ENCODE measurements around the gene PNPLA2. TPM values are rescaled to one million over a fixed set of nuclear protein-coding genes. Genes with fewer than 3 reads are reported as not detected.

The PNPLA2 gene
- total RNA-seq, 2 experiments from 2014 or later, result 29.7 to 32.0 TPM

DNA sequence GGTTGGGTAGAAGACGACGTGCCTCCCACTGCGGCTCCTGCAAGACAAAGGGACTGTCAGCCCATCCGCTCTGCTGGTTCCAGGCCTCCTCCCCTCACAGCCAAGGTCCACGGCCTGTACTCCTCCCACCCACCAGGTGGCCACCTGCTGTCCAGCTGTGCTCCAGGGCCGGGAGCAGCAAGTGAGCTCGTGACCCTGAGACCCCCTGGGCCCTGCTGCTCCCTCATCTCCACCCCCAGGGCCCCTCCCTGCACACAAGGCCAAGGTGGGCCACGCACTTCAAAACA is 51.4 kb downstream of the PNPLA2 start:
- no peaks in the 10 kb centered on the region for H3K9me3 Mint-ChIP-seq
- H3K36me3 Mint-ChIP-seq (ENCODE audit: low read depth), result peaks cover 6% of the 10 kb centered on the region
- H3K27ac Mint-ChIP-seq, result no peak overlapping the region
- TF ChIP-seq, protein P1, sequence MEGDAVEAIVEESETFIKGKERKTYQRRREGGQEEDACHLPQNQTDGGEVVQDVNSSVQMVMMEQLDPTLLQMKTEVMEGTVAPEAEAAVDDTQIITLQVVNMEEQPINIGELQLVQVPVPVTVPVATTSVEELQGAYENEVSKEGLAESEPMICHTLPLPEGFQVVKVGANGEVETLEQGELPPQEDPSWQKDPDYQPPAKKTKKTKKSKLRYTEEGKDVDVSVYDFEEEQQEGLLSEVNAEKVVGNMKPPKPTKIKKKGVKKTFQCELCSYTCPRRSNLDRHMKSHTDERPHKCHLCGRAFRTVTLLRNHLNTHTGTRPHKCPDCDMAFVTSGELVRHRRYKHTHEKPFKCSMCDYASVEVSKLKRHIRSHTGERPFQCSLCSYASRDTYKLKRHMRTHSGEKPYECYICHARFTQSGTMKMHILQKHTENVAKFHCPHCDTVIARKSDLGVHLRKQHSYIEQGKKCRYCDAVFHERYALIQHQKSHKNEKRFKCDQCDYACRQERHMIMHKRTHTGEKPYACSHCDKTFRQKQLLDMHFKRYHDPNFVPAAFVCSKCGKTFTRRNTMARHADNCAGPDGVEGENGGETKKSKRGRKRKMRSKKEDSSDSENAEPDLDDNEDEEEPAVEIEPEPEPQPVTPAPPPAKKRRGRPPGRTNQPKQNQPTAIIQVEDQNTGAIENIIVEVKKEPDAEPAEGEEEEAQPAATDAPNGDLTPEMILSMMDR (IDR thresholded peaks at IDR 0.05), result no peak
- CTCF ChIA-PET, result no interaction called here
- H3K27me3 Mint-ChIP-seq, result no peaks in the 10 kb centered on the region
- H3K4me1 Mint-ChIP-seq (ENCODE audit: low read depth), result no peaks in the 10 kb centered on the region
- intact Hi-C loops (cut with micrococcal nuclease), result no loop called here
- POLR2A ChIA-PET, result interaction anchor here (0.5 to 1.0 kb wide), 2 partner anchors 24 to 35 kb away, joined by 3 read pairs; no protein-coding TSS in a partner anchor
- DNase-seq (no peak), ATAC-seq (no peak)
- H3K4me3 Mint-ChIP-seq, result no peak overlapping the region

- no peaks in the 10 kb centered on the region for H3K9me3 Mint-ChIP-seq
- H3K27ac Mint-ChIP-seq, result no peak overlapping the region
- H3K4me3 Mint-ChIP-seq, result no peak overlapping the region
- H3K36me3 Mint-ChIP-seq (ENCODE audit: low read depth), result peaks cover 6% of the 10 kb centered on the region
- H3K4me1 Mint-ChIP-seq (ENCODE audit: low read depth), result no peaks in the 10 kb centered on the region
- intact Hi-C loops (cut with micrococcal nuclease), result no loop called here
- ChIA-PET POLR2A (interaction anchor here (1.0 kb wide), 1 partner anchor 36 kb away, joined by 3 read pairs; no protein-coding TSS in a partner anchor), CTCF (no interaction called here)
- DNase-seq (no peak), ATAC-seq (no peak)
- no peaks in the 10 kb centered on the region for H3K27me3 Mint-ChIP-seq
- TF ChIP-seq, protein P1 (IDR thresholded peaks at IDR 0.05), result no peak
Observed at GRCh38 chr11:870418-870817, 51.7 kb downstream of the PNPLA2 start.

GRCh38 chr11:871472-871871 is 52.8 kb downstream of the PNPLA2 start:
- no peak for ATAC-seq
- no peak for DNase-seq
- POLR2A ChIA-PET, result no interaction called here
- no peak overlapping the region for H3K27ac Mint-ChIP-seq
- CTCF ChIA-PET, result no interaction called here
- TF ChIP-seq, protein P1 (IDR thresholded peaks at IDR 0.05), result no peak
- peaks cover 11% of the 10 kb centered on the region for H3K36me3 Mint-ChIP-seq (ENCODE audit: low read depth)
- H3K4me1 Mint-ChIP-seq (ENCODE audit: low read depth), result no peaks in the 10 kb centered on the region
- no peaks in the 10 kb centered on the region for H3K9me3 Mint-ChIP-seq
- intact Hi-C loops (cut with micrococcal nuclease), result no loop called here
- no peak overlapping the region for H3K4me3 Mint-ChIP-seq
- no peaks in the 10 kb centered on the region for H3K27me3 Mint-ChIP-seq

- intact Hi-C loops (cut with micrococcal nuclease), result no loop called here
- Mint-ChIP-seq H3K9me3 (no peaks in the 10 kb centered on the region), H3K4me1 (ENCODE audit: low read depth) (no peaks in the 10 kb centered on the region), H3K27ac (no peak overlapping the region), H3K27me3 (no peaks in the 10 kb centered on the region), H3K36me3 (ENCODE audit: low read depth) (peaks cover 12% of the 10 kb centered on the region), H3K4me3 (no peak overlapping the region)
- TF ChIP-seq, protein P1 (IDR thresholded peaks at IDR 0.05), result no peak
- POLR2A ChIA-PET, result interaction anchor here (0.8 kb wide), 1 partner anchor 185 kb away, joined by 3 read pairs; no protein-coding TSS in a partner anchor
- CTCF ChIA-PET, result no interaction called here
- DNase-seq (no peak), ATAC-seq (no peak)
Observed at GRCh38 chr11:872799-873198, 54.1 kb downstream of the PNPLA2 start.

DNA sequence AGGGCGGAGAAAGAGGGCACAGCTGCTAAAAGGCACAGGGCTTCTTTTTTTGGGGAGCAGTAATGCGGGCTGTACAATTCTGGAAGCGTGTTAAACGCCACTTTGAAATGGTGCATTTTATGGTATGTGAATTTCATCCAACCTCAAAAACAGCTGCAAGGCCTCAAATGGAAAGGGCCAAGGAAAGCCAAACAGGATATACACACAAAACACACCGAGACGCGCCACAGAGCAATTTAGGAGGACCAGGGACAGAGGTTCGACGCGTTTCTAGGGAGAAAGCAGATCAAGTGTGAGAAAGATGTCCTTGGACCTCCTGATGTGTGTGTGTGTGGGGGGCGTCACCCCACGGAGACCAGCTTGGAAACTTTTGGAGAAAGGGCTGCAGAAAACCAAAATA is 55.0 kb downstream of the PNPLA2 start:
- no peaks in the 10 kb centered on the region for H3K27me3 Mint-ChIP-seq
- CTCF ChIA-PET, result no interaction called here

More for the DNA sequence above, 55.0 kb downstream of the PNPLA2 start:
- intact Hi-C loops (cut with micrococcal nuclease), result no loop called here
- Mint-ChIP-seq H3K4me3 (no peak overlapping the region), H3K27ac (no peak overlapping the region), H3K36me3 (ENCODE audit: low read depth) (peaks cover 12% of the 10 kb centered on the region), H3K9me3 (no peaks in the 10 kb centered on the region), H3K4me1 (ENCODE audit: low read depth) (no peaks in the 10 kb centered on the region)
- no peak for DNase-seq
- POLR2A ChIA-PET, result no interaction called here
- TF ChIP-seq, protein P1 (IDR thresholded peaks at IDR 0.05), result no peak
- ATAC-seq, result no peak

Other genes starting within 250 kb of the PNPLA2 start
- 10 to 100 TPM; 43.1 to 44.5 TPM for gene PHRF1, start 242.4 kb upstream of the PNPLA2 start, total RNA-seq
- gene IRF7, start 203.0 kb upstream of the PNPLA2 start, total RNA-seq, result 10 to 100 TPM; 34.6 to 37.5 TPM
- not detected for gene CDHR5, start 194.0 kb upstream of the PNPLA2 start, total RNA-seq
- gene SCT, start 191.7 kb upstream of the PNPLA2 start, total RNA-seq, result not detected
- gene DRD4, start 181.6 kb upstream of the PNPLA2 start, total RNA-seq, result under 1 TPM; 0.88 to 0.89 TPM
- gene DEAF1, start 123.7 kb upstream of the PNPLA2 start, total RNA-seq, result 10 to 100 TPM; 59.1 to 59.3 TPM
- gene TMEM80, start 123.1 kb upstream of the PNPLA2 start, total RNA-seq, result 10 to 100 TPM; 10.6 to 12.5 TPM
- gene EPS8L2, start 112.7 kb upstream of the PNPLA2 start, total RNA-seq, result 10 to 100 TPM; 15.0 to 16.7 TPM
- 100 to 1,000 TPM; 234 to 241 TPM for gene TALDO1, start 71.5 kb upstream of the PNPLA2 start, total RNA-seq
- gene GATD1, start 41.4 kb upstream of the PNPLA2 start, total RNA-seq, result 10 to 100 TPM; 45.8 to 48.8 TPM
- under 1 TPM; 0.20 to 0.25 TPM for gene CEND1, start 28.8 kb upstream of the PNPLA2 start, total RNA-seq
- 10 to 100 TPM; 33.3 to 36.7 TPM for gene SLC25A22, start 20.6 kb upstream of the PNPLA2 start, total RNA-seq
- gene PIDD1, start 13.7 kb upstream of the PNPLA2 start, total RNA-seq, result 10 to 100 TPM; 29.9 to 30.6 TPM
- 1,000 to 10,000 TPM; 3,638 to 3,686 TPM for gene RPLP2, start 8.9 kb upstream of the PNPLA2 start, total RNA-seq
- 1 to 10 TPM; 2.1 to 2.4 TPM for gene CRACR2B, start 9.0 kb downstream of the PNPLA2 start, total RNA-seq
- 10 to 100 TPM; 45.9 to 46.5 TPM for gene CD151, start 14.0 kb downstream of the PNPLA2 start, total RNA-seq
- 10 to 100 TPM; 83.0 to 89.2 TPM for gene POLR2L, start 23.6 kb downstream of the PNPLA2 start, total RNA-seq
- gene TSPAN4, start 23.9 kb downstream of the PNPLA2 start, total RNA-seq, result 10 to 100 TPM; 15.4 to 16.0 TPM
- gene CHID1, start 91.9 kb downstream of the PNPLA2 start, total RNA-seq, result 10 to 100 TPM; 69.8 to 72.0 TPM
- gene AP2A2, start 107.0 kb downstream of the PNPLA2 start, total RNA-seq, result 10 to 100 TPM; 34.0 to 34.6 TPM
- gene MUC6, start 217.8 kb downstream of the PNPLA2 start, total RNA-seq, result not detected

All from activated CD8-positive, alpha-beta T cell treated with anti-CD3 and anti-CD28 coated beads for 36 hours (primary cell).